ENCODE results near the gene PRSS27. TPM values are rescaled to one million over a fixed set of nuclear protein-coding genes. Genes with fewer than 3 reads are reported as not detected.

Gene PRSS27
- total RNA-seq, 3 donors from 2014 or later = 0.29 TPM; not detected in 2

DNA sequence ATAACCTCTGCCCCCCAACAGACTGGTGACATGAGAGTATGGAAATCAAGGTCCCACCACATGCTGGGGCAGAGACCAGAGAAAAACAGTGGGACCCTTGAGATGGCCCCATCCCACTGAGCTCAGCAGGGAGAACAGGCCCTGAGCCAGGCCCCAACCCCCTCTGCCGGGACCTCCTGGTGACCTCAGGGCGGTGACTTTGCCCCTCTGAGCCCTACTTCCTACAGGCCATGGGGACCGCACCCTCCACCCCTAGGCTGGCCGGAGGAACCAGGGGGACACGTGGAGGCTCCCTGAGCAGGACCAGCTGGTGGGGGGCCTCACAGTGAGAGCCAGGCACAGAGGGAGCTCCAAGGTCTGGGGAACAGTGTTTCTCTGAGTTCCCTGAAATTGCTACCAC, 18.6 kb upstream of the PRSS27 start:
- Histone ChIP-seq H3K36me3 (no peaks in the 10 kb centered on the region), H3K4me1 (no peaks in the 10 kb centered on the region), H3K27me3 (no peaks in the 10 kb centered on the region), H3K4me3 (no peak overlapping the region), H3K9me3 (no peaks in the 10 kb centered on the region), H3K27ac (no peak overlapping the region)
- TF ChIP-seq POLR2A (IDR thresholded peaks at IDR 0.05) = no peak
- TF ChIP-seq POLR2AphosphoS5 (IDR thresholded peaks at IDR 0.05) = no peak
- no peak for TF ChIP-seq CTCF (IDR thresholded peaks at IDR 0.05)
- intact Hi-C loops (cut with DNase I; ENCODE audit: low total_unique reads) = no loop called here
- DNase-seq (ENCODE audit: low spot score in 2 of 2) = no peak

- Histone ChIP-seq H3K27me3 (no peaks in the 10 kb centered on the region), H3K36me3 (no peaks in the 10 kb centered on the region), H3K4me3 (no peak overlapping the region), H3K4me1 (no peaks in the 10 kb centered on the region), H3K9me3 (no peaks in the 10 kb centered on the region), H3K27ac (no peak overlapping the region)
- TF ChIP-seq POLR2AphosphoS5 (IDR thresholded peaks at IDR 0.05) (no peak), CTCF (IDR thresholded peaks at IDR 0.05) (no peak), POLR2A (IDR thresholded peaks at IDR 0.05) (no peak)
- intact Hi-C loops (cut with DNase I; ENCODE audit: low total_unique reads) = no loop called here
- DNase-seq (ENCODE audit: low spot score in 2 of 2) = no peak
These were observed 17.9 kb upstream of the PRSS27 start for GRCh38 chr16:2737895-2738418.

GRCh38 chr16:2737238-2737605, 17.2 kb upstream of the PRSS27 start:
- Histone ChIP-seq H3K27ac (no peak overlapping the region), H3K27me3 (no peaks in the 10 kb centered on the region), H3K9me3 (no peaks in the 10 kb centered on the region), H3K36me3 (no peaks in the 10 kb centered on the region), H3K4me3 (no peak overlapping the region), H3K4me1 (no peaks in the 10 kb centered on the region)
- no peak for TF ChIP-seq POLR2A (IDR thresholded peaks at IDR 0.05)
- no peak for TF ChIP-seq POLR2AphosphoS5 (IDR thresholded peaks at IDR 0.05)
- intact Hi-C loops (cut with DNase I; ENCODE audit: low total_unique reads) = no loop called here
- DNase-seq (ENCODE audit: low spot score in 2 of 2) = no peak

- H3K9me3 ChIP-seq = no peaks in the 10 kb centered on the region
- H3K36me3 ChIP-seq = no peaks in the 10 kb centered on the region
- DNase-seq (ENCODE audit: low spot score in 2 of 2) = no peak
- no peaks in the 10 kb centered on the region for H3K4me1 ChIP-seq
- no peaks in the 10 kb centered on the region for H3K27me3 ChIP-seq
- intact Hi-C loops (cut with DNase I; ENCODE audit: low total_unique reads) = no loop called here
- no peak for TF ChIP-seq POLR2A (IDR thresholded peaks at IDR 0.05)
- no peak for TF ChIP-seq POLR2AphosphoS5 (IDR thresholded peaks at IDR 0.05)
- no peak for TF ChIP-seq CTCF (IDR thresholded peaks at IDR 0.05)
- H3K4me3 ChIP-seq = no peak overlapping the region
- no peak overlapping the region for H3K27ac ChIP-seq
These were observed 16.6 kb upstream of the PRSS27 start for GRCh38 chr16:2736476-2737237.

DNA sequence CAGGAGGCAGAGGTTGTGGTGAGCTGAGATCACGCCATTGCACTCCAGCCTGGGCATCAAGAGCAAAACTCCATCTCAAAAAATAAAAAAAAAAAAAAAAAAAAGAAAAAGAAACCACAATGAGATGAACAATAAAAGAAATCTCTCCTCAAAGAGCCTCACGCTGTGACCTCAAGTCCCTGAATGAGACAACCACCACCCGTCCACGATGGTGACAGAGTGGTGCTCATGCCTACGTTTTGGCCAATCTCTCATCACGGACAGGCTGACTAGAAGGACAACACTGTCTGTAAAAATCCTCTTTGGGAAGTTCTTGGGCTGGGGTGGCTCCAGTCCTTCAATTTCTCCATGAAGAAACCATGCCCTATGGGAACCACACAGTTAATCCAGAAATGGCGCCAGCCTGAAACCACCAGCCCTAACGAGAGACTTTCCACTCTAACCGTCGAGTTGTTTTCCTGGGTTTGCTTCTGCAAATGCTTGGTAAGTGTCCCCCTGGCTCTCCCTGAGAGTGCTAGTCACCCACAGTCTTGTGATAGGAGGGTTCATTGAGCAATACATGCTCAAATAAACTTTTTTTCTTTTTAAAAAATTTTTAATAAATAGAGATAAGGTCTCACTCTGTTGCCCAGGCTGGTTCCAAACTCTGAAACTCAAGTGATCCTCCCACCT, 15.0 kb upstream of the PRSS27 start:
- H3K27me3 ChIP-seq = no peaks in the 10 kb centered on the region
- no peak for DNase-seq (ENCODE audit: low spot score in 2 of 2)
- H3K9me3 ChIP-seq = no peaks in the 10 kb centered on the region
- intact Hi-C loops (cut with DNase I; ENCODE audit: low total_unique reads) = no loop called here
- H3K4me3 ChIP-seq = no peak overlapping the region
- H3K27ac ChIP-seq = no peak overlapping the region
- no peak for TF ChIP-seq CTCF (IDR thresholded peaks at IDR 0.05)
- TF ChIP-seq POLR2A (IDR thresholded peaks at IDR 0.05) = no peak
- no peak for TF ChIP-seq POLR2AphosphoS5 (IDR thresholded peaks at IDR 0.05)
- no peaks in the 10 kb centered on the region for H3K4me1 ChIP-seq
- H3K36me3 ChIP-seq = no peaks in the 10 kb centered on the region
